Kidney epithelial cell (primary cell): ENCODE measurements around the gene ZMYM3. TPM values are rescaled to one million over a fixed set of nuclear protein-coding genes. Genes with fewer than 3 reads are reported as not detected.

Experiments used
- DNase-seq: peaks from one replicate; pipeline ENCODE4 v3.0.0-alpha.2; 2010; ENCODE audit warnings: low read depth
- H3K27me3 ChIP-seq: 2 replicates; pipeline ENCODE4 v1.6.0; 2011; ENCODE audit warnings: low read length; ENCODE audit not compliant: control insufficient read depth, insufficient read depth
- H3K36me3 ChIP-seq: 2 replicates; pipeline ENCODE4 v1.5.1; 2011; ENCODE audit warnings: low read length; ENCODE audit not compliant: control insufficient read depth, insufficient read depth
- H3K4me3 ChIP-seq: 2 replicates; pipeline ENCODE4 v1.5.1; 2011; ENCODE audit warnings: low read depth, mild to moderate bottlenecking, control low read depth, low read length
- CTCF ChIP-seq: IDR thresholded peaks from 2 replicates; pipeline ENCODE4 v1.5.1; 2011; ENCODE audit warnings: mild to moderate bottlenecking, moderate library complexity, low read length, control low read depth, inconsistent platforms; ENCODE audit not compliant: insufficient read depth, poor library complexity, severe bottlenecking
- total RNA-seq: library from RNA; depleted of rRNA; stranded (reverse); fragments of >200 nt; gene quantifications from 2 replicates; pipeline ENCODE4 v1.2.3, GENCODE V29; 2015

Gene ZMYM3
- total RNA-seq, 1 donor from 2014 or later, result 11.0 TPM

DNA sequence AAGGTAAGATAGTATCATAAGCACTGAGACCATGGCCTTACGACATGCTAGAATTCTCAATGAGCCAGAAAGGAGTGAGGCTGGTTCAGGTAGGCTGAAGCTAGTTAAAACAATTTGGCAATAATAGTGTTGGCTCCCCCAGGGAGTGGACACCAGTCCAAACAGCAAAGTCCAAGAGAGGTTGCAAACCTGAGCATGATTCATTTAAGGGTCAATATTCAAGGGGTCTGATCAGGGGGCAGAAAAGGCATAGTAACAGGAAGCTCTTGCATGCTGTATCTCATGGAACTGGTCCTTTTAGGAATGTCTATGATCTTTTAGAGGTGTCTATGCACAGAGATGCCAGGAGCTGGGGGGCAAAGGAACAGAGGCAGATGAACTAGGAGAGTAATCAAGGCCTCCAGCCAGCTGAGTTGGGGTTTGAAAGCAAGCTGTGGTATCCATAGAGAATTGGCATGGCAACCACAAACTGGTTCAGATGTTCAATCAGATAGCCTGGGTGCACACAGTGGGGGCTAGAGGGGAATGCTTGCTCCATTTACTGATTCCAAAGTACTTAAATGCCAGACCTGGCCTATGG is 25.8 kb downstream of the ZMYM3 start:
- no peak for DNase-seq
- Histone ChIP-seq H3K4me3 (no peak overlapping the region), H3K36me3 (no peaks in the 10 kb centered on the region), H3K27me3 (no peaks in the 10 kb centered on the region)
- TF ChIP-seq CTCF, result no peak

DNA sequence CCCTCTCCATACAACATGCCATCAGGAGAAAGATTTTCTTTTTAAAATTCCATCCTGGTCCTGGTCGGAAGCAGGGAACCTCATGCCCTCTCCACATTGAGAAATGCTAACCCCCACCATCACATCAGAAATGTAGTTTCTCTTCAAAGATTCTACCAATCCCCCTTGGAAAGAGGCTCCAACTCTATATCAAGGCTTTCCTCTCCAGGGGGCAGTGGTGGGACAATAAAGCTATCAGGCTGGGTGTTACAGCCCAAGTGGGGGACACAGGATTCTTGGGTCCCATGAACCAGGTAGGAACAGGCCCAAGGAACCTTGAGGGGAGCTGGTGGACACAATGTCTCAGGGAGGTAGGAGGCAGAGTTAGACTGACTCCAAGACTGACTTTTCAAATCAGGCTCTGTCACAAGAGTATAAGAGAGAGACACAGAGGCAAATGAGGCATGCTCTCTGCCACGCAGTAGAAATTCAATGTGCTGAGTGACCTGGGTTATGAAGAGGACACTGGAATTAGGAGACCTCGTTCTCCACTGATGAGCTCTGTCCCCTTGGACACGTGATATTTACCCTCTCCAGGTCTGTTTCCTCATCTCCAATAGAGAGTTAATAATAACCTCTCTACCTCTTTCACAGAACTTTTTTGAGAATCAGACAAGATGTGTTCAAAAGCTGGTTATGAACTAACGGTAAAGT is 26.4 kb downstream of the ZMYM3 start:
- Histone ChIP-seq H3K27me3 (no peaks in the 10 kb centered on the region), H3K4me3 (no peak overlapping the region), H3K36me3 (no peaks in the 10 kb centered on the region)
- no peak for TF ChIP-seq CTCF
- DNase-seq, result no peak

GRCh38 chrX:71225676-71226075 is 28.3 kb downstream of the ZMYM3 start:
- Histone ChIP-seq H3K36me3 (no peaks in the 10 kb centered on the region), H3K4me3 (no peak overlapping the region), H3K27me3 (no peaks in the 10 kb centered on the region)
- no peak for TF ChIP-seq CTCF
- DNase-seq, result no peak

GRCh38 chrX:71225009-71225408 is 28.9 kb downstream of the ZMYM3 start:
- H3K27me3 ChIP-seq, result no peaks in the 10 kb centered on the region
- no peak for TF ChIP-seq CTCF
- no peaks in the 10 kb centered on the region for H3K36me3 ChIP-seq
- no peak for DNase-seq
- no peak overlapping the region for H3K4me3 ChIP-seq

DNA sequence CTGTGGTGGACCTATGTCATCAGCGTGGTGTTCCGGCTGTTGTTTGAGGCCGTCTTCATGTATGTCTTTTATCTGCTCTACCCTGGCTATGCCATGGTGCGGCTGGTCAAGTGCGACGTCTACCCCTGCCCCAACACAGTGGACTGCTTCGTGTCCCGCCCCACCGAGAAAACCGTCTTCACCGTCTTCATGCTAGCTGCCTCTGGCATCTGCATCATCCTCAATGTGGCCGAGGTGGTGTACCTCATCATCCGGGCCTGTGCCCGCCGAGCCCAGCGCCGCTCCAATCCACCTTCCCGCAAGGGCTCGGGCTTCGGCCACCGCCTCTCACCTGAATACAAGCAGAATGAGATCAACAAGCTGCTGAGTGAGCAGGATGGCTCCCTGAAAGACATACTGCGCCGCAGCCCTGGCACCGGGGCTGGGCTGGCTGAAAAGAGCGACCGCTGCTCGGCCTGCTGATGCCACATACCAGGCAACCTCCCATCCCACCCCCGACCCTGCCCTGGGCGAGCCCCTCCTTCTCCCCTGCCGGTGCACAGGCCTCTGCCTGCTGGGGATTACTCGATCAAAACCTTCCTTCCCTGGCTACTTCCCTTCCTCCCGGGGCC is 29.7 kb downstream of the ZMYM3 start:
- Histone ChIP-seq H3K36me3 (no peaks in the 10 kb centered on the region), H3K4me3 (no peak overlapping the region), H3K27me3 (no peaks in the 10 kb centered on the region)
- TF ChIP-seq CTCF, result no peak
- no peak for DNase-seq

DNA sequence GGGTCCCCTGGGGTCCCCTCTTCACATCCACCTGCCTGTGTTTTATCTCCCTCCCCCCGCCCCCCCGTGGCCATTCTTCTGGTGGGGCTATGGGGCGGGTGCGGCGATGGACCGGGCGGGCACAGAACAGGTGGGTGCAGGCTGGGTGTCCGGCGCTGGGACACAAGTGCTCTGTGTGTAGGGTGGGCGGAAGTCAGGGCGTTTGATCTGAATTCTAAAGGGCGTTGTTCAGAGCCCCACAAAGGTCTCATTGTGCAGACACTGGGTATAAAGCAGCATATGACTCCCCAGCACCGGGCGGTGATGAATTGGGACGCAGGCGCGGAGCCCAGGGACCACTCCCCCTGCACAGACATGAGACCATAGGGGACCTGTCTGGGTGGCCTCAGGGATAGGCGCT is 31.0 kb downstream of the ZMYM3 start, which contains the start of gene GJB1:
Gene GJB1, plus strand, starts transcription at position 296 of the 400 bp plus-strand sequence. CDS start 484 bp downstream, outside the sequence.
- TF ChIP-seq CTCF, result no peak
- no peaks in the 10 kb centered on the region for H3K36me3 ChIP-seq

More for the DNA sequence above, 31.0 kb downstream of the ZMYM3 start, which contains the start of gene GJB1:
- H3K27me3 ChIP-seq, result no peaks in the 10 kb centered on the region
- H3K4me3 ChIP-seq, result no peak within 1 kb of the TSS
- DNase-seq, result no peak
